ENCODE results near the gene C1orf174.

C1orf174 gene

GRCh38 chr1:3857791-3858129 lies 42.3 kb downstream of the C1orf174 start:
- DNase-seq: peak in 6 of 42 donors; percentile 1 to 50 (median 12)
- intact Hi-C loops (cut with DNase I): loop anchor here (5.0 kb wide), 1 partner anchor 45 kb away; the partner anchor contains the start of gene C1orf174

- intact Hi-C loops (cut with DNase I): loop anchor here (5.0 kb wide), 1 partner anchor 45 kb away; the partner anchor contains the start of gene C1orf174
- DNase-seq: peak; percentile 81 to 95 (median 90)
Measured at GRCh38 chr1:3856923-3857790, 42.9 kb downstream of the C1orf174 start, which contains the start of the genes CEP104 and DFFB. Gene CEP104 (minus strand): TSS chr1:3857211. CDS start chr1:3852407, 4,804 bp downstream. Gene DFFB (plus strand): TSS chr1:3857476. CDS start chr1:3857604, 128 bp downstream.

GRCh38 chr1:3852711-3853485 lies 47.2 kb downstream of the C1orf174 start:
- intact Hi-C loops (cut with DNase I): no loop called here
- no peak for DNase-seq

- DNase-seq: no peak
- intact Hi-C loops (cut with DNase I): no loop called here
Measured at GRCh38 chr1:3852091-3852490, 48.0 kb downstream of the C1orf174 start.

- intact Hi-C loops (cut with DNase I): no loop called here
- DNase-seq: no peak
Measured at GRCh38 chr1:3851292-3851691, 48.8 kb downstream of the C1orf174 start.

- intact Hi-C loops (cut with DNase I): no loop called here
- DNase-seq: no peak
Measured at GRCh38 chr1:3850857-3851256, 49.2 kb downstream of the C1orf174 start.

- intact Hi-C loops (cut with DNase I): no loop called here
- no peak for DNase-seq
Measured at GRCh38 chr1:3847081-3847480, 53.0 kb downstream of the C1orf174 start.

GRCh38 chr1:3846541-3846940 lies 53.5 kb downstream of the C1orf174 start:
- intact Hi-C loops (cut with DNase I): no loop called here
- no peak for DNase-seq

- no peak for DNase-seq
- intact Hi-C loops (cut with DNase I): no loop called here
Measured at GRCh38 chr1:3842912-3843311, 57.2 kb downstream of the C1orf174 start.

GRCh38 chr1:3841491-3841890 lies 58.6 kb downstream of the C1orf174 start:
- intact Hi-C loops (cut with DNase I): no loop called here
- no peak for DNase-seq

Measured in head of caudate nucleus (tissue), 42 donors.